Bronchial epithelial cell (primary cell): ENCODE results near the gene ADD1. TPM values are rescaled to one million over a fixed set of nuclear protein-coding genes. Genes with fewer than 3 reads are reported as not detected.

ENCODE experiments used
- DNase-seq: peaks from one replicate; pipeline ENCODE4 v3.0.0-alpha.2; 2010; ENCODE audit warnings: low read depth
- FAIRE-seq: peaks from 2 replicates; lab custom pipeline; 2011; peaks lifted over from hg19 to GRCh38; lab: Jason Lieb, UNC
- H3K27me3 ChIP-seq: 2 replicates; pipeline ENCODE4 v1.5.1; 2011; ENCODE audit warnings: low read length; ENCODE audit not compliant: control insufficient read depth, insufficient read depth
- H3K36me3 ChIP-seq: 2 replicates; pipeline ENCODE4 v1.5.1; 2011; ENCODE audit warnings: low read length; ENCODE audit not compliant: control insufficient read depth, insufficient read depth
- H3K4me3 ChIP-seq: 2 replicates; pipeline ENCODE4 v1.5.1; 2011; ENCODE audit warnings: mild to moderate bottlenecking, low read depth, low read length, control low read depth
- CTCF ChIP-seq: IDR thresholded peaks from 2 replicates; pipeline ENCODE4 v1.5.1; 2011; ENCODE audit warnings: mild to moderate bottlenecking, moderate library complexity, low read length, control low read depth, inconsistent platforms; ENCODE audit not compliant: insufficient read depth, severe bottlenecking
- total RNA-seq: library from RNA; depleted of rRNA; stranded (reverse); fragments of >200 nt; gene quantifications from 2 replicates; pipeline ENCODE4 v1.2.1, GENCODE V29; 2014

The ADD1 gene
- total RNA-seq, 1 donor from 2014 or later = 71.9 TPM

- Histone ChIP-seq H3K4me3 (no peak overlapping the region), H3K36me3 (peaks cover 27% of the 10 kb centered on the region), H3K27me3 (no peaks in the 10 kb centered on the region)
- FAIRE-seq (no peak), DNase-seq (no peak)
- no peak for TF ChIP-seq CTCF
Measured at GRCh38 chr4:2837110-2837903, 6.3 kb upstream of the ADD1 start.

DNA sequence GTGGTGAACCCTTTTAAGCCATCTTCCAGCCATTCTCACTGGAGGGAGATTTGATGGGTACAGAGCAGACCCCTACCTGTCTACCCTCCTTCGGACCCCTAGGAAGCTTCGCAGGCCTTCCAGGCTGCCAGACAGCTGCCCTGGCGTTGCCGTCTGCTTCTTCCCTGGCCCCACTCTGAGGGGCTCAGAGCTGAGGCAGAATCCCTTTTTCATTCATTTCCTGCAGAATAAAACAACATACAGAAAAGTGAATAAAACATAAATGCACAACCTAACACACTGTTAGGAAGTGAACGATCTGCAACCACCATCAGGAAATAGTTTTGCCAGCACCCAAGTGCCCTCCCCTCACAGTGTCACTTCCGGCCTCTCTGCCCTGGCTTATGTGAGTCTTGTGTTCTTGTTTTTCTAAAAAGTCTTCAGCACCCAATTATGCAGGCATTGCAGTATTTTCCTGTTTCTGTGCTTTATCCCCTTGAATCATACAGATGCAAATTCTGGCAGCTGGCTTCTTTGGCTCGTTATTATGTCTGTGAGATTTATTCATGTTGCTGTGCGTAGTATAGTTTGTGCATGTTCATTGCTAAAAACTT is 5.6 kb upstream of the ADD1 start:
- Histone ChIP-seq H3K36me3 (peaks cover 23% of the 10 kb centered on the region), H3K27me3 (no peaks in the 10 kb centered on the region), H3K4me3 (no peak overlapping the region)
- TF ChIP-seq CTCF = no peak
- no peak for FAIRE-seq
- DNase-seq = no peak

- FAIRE-seq (no peak), DNase-seq (no peak)
- Histone ChIP-seq H3K4me3 (no peak overlapping the region), H3K27me3 (no peaks in the 10 kb centered on the region), H3K36me3 (peaks cover 17% of the 10 kb centered on the region)
- TF ChIP-seq CTCF = no peak
Measured at GRCh38 chr4:2839060-2839459, 4.6 kb upstream of the ADD1 start.

- DNase-seq = peak; percentile 18
- H3K36me3 ChIP-seq = peaks cover 1% of the 10 kb centered on the region
- no peak for TF ChIP-seq CTCF
- no peak for FAIRE-seq
- H3K4me3 ChIP-seq = peak overlapping the region; percentile 84
- H3K27me3 ChIP-seq = no peaks in the 10 kb centered on the region
Measured at GRCh38 chr4:2842687-2843262, 869 bp upstream of the ADD1 start.

- DNase-seq = no peak
- TF ChIP-seq CTCF = no peak
- H3K4me3 ChIP-seq = peak overlapping the region; percentile 84
- no peaks in the 10 kb centered on the region for H3K36me3 ChIP-seq
- FAIRE-seq = no peak
- H3K27me3 ChIP-seq = no peaks in the 10 kb centered on the region
Measured at GRCh38 chr4:2843941-2844584, 419 bp downstream of the ADD1 start.
